Tibial nerve (tissue), 4 donors: ENCODE data around the gene MAPK11. TPM values are rescaled to one million over a fixed set of nuclear protein-coding genes. Genes with fewer than 3 reads are reported as not detected.
A peak's percentile ranks its signal among the peaks of the same experiment; 100 is the strongest.

ENCODE experiments used
- DNase-seq, 2 donors: peaks; one replicate each; pipeline ENCODE4 v3.0.0-alpha.2; 2019; ENCODE audit warnings: low spot score in 2 of 2
- H3K27ac ChIP-seq, 4 donors: fragments of 200-600 bp; sonication (generic) in 3 of 4; one replicate each; pipeline ENCODE4 v1.5.1; 2017 to 2019; ENCODE audit warnings: mild to moderate bottlenecking in 1 of 4
- H3K27me3 ChIP-seq, 2 donors: fragments of 200-600 bp; sonication (generic) in 1 of 2; one replicate each; pipeline versions ENCODE4 v1.5.1 to v1.6.0; 2017 to 2019
- H3K36me3 ChIP-seq, 3 donors: fragments of 200-600 bp; sonication (generic); one replicate each; pipeline ENCODE4 v1.5.1; 2018 to 2019
- H3K4me1 ChIP-seq, 4 donors: fragments of 200-600 bp; sonication (generic) in 3 of 4; one replicate each; pipeline ENCODE4 v1.5.1; 2017 to 2019
- H3K4me3 ChIP-seq, 4 donors: fragments of 200-600 bp; sonication (generic) in 3 of 4; one replicate each; pipeline ENCODE4 v1.5.1; 2017 to 2019; ENCODE audit warnings: mild to moderate bottlenecking in 1 of 4, moderate library complexity in 1 of 4
- H3K9me3 ChIP-seq, 4 donors: fragments of 200-600 bp; sonication (generic) in 3 of 4; one replicate each; pipeline ENCODE4 v1.5.1; 2017 to 2019
- CTCF ChIP-seq, 5 experiments: fragments of 200-600 bp in 3 of 5; fragments of 450-650 bp in 2 of 5; sonication (generic) in 3 of 5; IDR thresholded peaks; one replicate each; pipeline ENCODE4 v1.5.1; 2016 to 2019; ENCODE audit warnings: antibody characterized with exemption in 5 of 5, mild to moderate bottlenecking in 3 of 5, moderate library complexity in 2 of 5
- EP300 ChIP-seq, 2 donors: sonication (generic); formaldehyde crosslinking; IDR thresholded peaks; one replicate each; pipeline ENCODE4 v1.6.1; 2017; ENCODE audit warnings: antibody characterized with exemption in 2 of 2, mild to moderate bottlenecking in 1 of 2
- POLR2A ChIP-seq, 2 donors: fragments of 450-650 bp; IDR thresholded peaks; one replicate each; pipeline ENCODE4 v1.6.1; 2017; ENCODE audit warnings: antibody characterized with exemption in 2 of 2, mild to moderate bottlenecking in 2 of 2, moderate library complexity in 2 of 2
- WGBS, 2 donors: methylation state at CpG; one replicate each; pipeline ENCODE4 v1.1.5; 2018; 5-methylcytosine and 5-hydroxymethylcytosine counted together
- total RNA-seq, 4 donors: library from RNA; depleted of rRNA; stranded (reverse); fragments of >200 nt; gene quantifications; one replicate each; pipeline ENCODE4 v1.1.0, GENCODE V29; 2016

The MAPK11 gene
- total RNA-seq, 4 donors from 2014 or later, result 8.7 to 33.3 (median 19.6) TPM

GRCh38 chr22:50280022-50280707 is 10.0 kb upstream of the MAPK11 start:
- Histone ChIP-seq H3K36me3 (peaks cover 8 to 100% (median 32%) of the 10 kb centered on the region in 3 donors), H3K4me1 (peaks cover 0 to 23% (median 0%) of the 10 kb centered on the region in 4 donors), H3K27ac (no peak overlapping the region), H3K9me3 (no peaks in the 10 kb centered on the region), H3K27me3 (no peaks in the 10 kb centered on the region), H3K4me3 (no peak overlapping the region)
- WGBS, 2 donors, result 91% methylated on average over 23 to 32 of the region's 38 CpGs
- TF ChIP-seq CTCF (IDR thresholded peaks at IDR 0.05) (no peak), EP300 (IDR thresholded peaks at IDR 0.05) (no peak)
- no peak for DNase-seq

- Histone ChIP-seq H3K4me3 (no peak overlapping the region), H3K27ac (no peak overlapping the region), H3K36me3 (peaks cover 8 to 92% (median 28%) of the 10 kb centered on the region in 3 donors), H3K27me3 (no peaks in the 10 kb centered on the region), H3K9me3 (no peaks in the 10 kb centered on the region), H3K4me1 (peaks cover 0 to 31% (median 0%) of the 10 kb centered on the region in 4 donors)
- 86% methylated on average over 23 to 27 of the region's 30 CpGs for WGBS, 2 donors
- TF ChIP-seq EP300 (IDR thresholded peaks at IDR 0.05), result no peak
- no peak for TF ChIP-seq CTCF (IDR thresholded peaks at IDR 0.05)
- TF ChIP-seq POLR2A (IDR thresholded peaks at IDR 0.05), result no peak
- DNase-seq, result no peak
Observed at GRCh38 chr22:50278956-50279619, 8.9 kb upstream of the MAPK11 start.

GRCh38 chr22:50278461-50278860 is 8.3 kb upstream of the MAPK11 start:
- no peak for DNase-seq
- H3K27me3 ChIP-seq, result no peaks in the 10 kb centered on the region
- no peak overlapping the region for H3K27ac ChIP-seq
- H3K4me3 ChIP-seq, result no peak overlapping the region
- H3K36me3 ChIP-seq, result peaks cover 6 to 86% (median 28%) of the 10 kb centered on the region in 3 donors
- H3K4me1 ChIP-seq, result peaks cover 0 to 33% (median 0%) of the 10 kb centered on the region in 4 donors
- 89 to 100% methylated on average over 1 to 9 of the region's 21 CpGs for WGBS, 2 donors
- TF ChIP-seq EP300 (IDR thresholded peaks at IDR 0.05), result no peak
- no peak for TF ChIP-seq POLR2A (IDR thresholded peaks at IDR 0.05)
- TF ChIP-seq CTCF (IDR thresholded peaks at IDR 0.05), result no peak
- H3K9me3 ChIP-seq, result no peaks in the 10 kb centered on the region

- DNase-seq, result no peak
- TF ChIP-seq CTCF (IDR thresholded peaks at IDR 0.05) (no peak), POLR2A (IDR thresholded peaks at IDR 0.05) (no peak), EP300 (IDR thresholded peaks at IDR 0.05) (no peak)
- peaks cover 5 to 79% (median 28%) of the 10 kb centered on the region in 3 donors for H3K36me3 ChIP-seq
Observed at GRCh38 chr22:50277761-50278160, 7.6 kb upstream of the MAPK11 start.

GRCh38 chr22:50276143-50276542 is 6.0 kb upstream of the MAPK11 start:
- Histone ChIP-seq H3K27ac (peak overlapping the region in 3 of 4 donors; percentile 3 to 55 (median 51)), H3K36me3 (peaks cover 5 to 63% (median 17%) of the 10 kb centered on the region in 3 donors), H3K4me3 (no peak overlapping the region), H3K4me1 (peaks cover 0 to 41% (median 11%) of the 10 kb centered on the region in 4 donors), H3K9me3 (no peaks in the 10 kb centered on the region), H3K27me3 (peaks cover 0 to 4% of the 10 kb centered on the region in 2 donors)
- peak in 1 of 2 donors; percentile 22 for DNase-seq
- WGBS, 2 donors, result 40 to 58% methylated on average over 22 to 24 of the region's 25 CpGs
- peak in 4 of 5 experiments; percentile 32 to 68 (median 58) for TF ChIP-seq CTCF (IDR thresholded peaks at IDR 0.05)
- TF ChIP-seq POLR2A (IDR thresholded peaks at IDR 0.05), result no peak

More at GRCh38 chr22:50277761-50278160, 7.6 kb upstream of the MAPK11 start:
- Histone ChIP-seq H3K27me3 (no peaks in the 10 kb centered on the region), H3K27ac (no peak overlapping the region), H3K9me3 (no peaks in the 10 kb centered on the region), H3K4me1 (peaks cover 0 to 31% (median 0%) of the 10 kb centered on the region in 4 donors), H3K4me3 (no peak overlapping the region)
- WGBS, 2 donors, result 87 to 88% methylated on average over 25 of the region's 25 CpGs
